Endothelial cell of umbilical vein (primary cell): ENCODE data around the gene GOLGA6L10. TPM values are rescaled to one million over a fixed set of nuclear protein-coding genes. Genes with fewer than 3 reads are reported as not detected.
"Not testable (repeated sequence)": the region's sequence is repeated elsewhere in the genome, so short reads cannot be mapped to it uniquely, and the experiment has no call there.

Experiments used
- BruUV-seq: library from RNA; stranded (reverse); fragments of 400-500 nt; replicated peaks from 2 replicates; lab custom pipeline; 2021; lab: Mats Ljungman, UMichigan
- CTCF ChIA-PET: fragments of 300-600, 350-600 bp; sonication (Branson Sonifier 250); formaldehyde crosslinking; loops from one replicate; lab custom pipeline; 2021; ENCODE audit warnings: antibody characterized with exemption, inconsistent platforms; lab: Charles Lee
- POLR2A ChIA-PET: fragments of 300-600, 350-600 bp; sonication (Branson Sonifier 250); formaldehyde crosslinking; loops from one replicate; lab custom pipeline; 2021; ENCODE audit warnings: antibody characterized with exemption, inconsistent platforms; lab: Charles Lee
- DNase-seq: peaks from one replicate; pipeline ENCODE4 v3.0.0-alpha.2; 2011; ENCODE audit warnings: low read depth, low spot score
- FAIRE-seq: peaks from 2 replicates; lab custom pipeline; 2011; peaks lifted over from hg19 to GRCh38; lab: Jason Lieb, UNC
- H2AFZ ChIP-seq: 2 replicates; pipeline ENCODE4 v1.6.0; 2012; ENCODE audit warnings: low read depth, low read length, control low read depth, inconsistent platforms
- H3K27ac ChIP-seq: 2 replicates; pipeline ENCODE4 v1.5.1; 2011; ENCODE audit warnings: low read depth, mild to moderate bottlenecking, control low read depth, low read length, moderate library complexity; ENCODE audit not compliant: insufficient read depth
- H3K27me3 ChIP-seq, 2 experiments: 2 replicates each; pipeline versions ENCODE4 v1.6.0 to v1.6.1; 2011; ENCODE audit warnings: low read length in 2 of 2, mixed read lengths in 1 of 2; ENCODE audit not compliant: control insufficient read depth in 2 of 2, insufficient read depth in 2 of 2
- H3K36me3 ChIP-seq, 2 experiments: 2 replicates in 1 of 2; 3 replicates in 1 of 2; pipeline ENCODE4 v1.5.1; 2011; ENCODE audit warnings: low read length in 2 of 2, mild to moderate bottlenecking in 1 of 2, moderate library complexity in 1 of 2; ENCODE audit not compliant: control insufficient read depth in 2 of 2, insufficient read depth in 2 of 2; ENCODE audit errors: extremely low read depth in 1 of 2
- H3K4me1 ChIP-seq: 3 replicates; pipeline ENCODE4 v1.5.1; 2011; ENCODE audit warnings: mild to moderate bottlenecking, low read length; ENCODE audit not compliant: control insufficient read depth, insufficient read depth; ENCODE audit errors: extremely low read depth
- H3K4me2 ChIP-seq: 2 replicates; pipeline ENCODE4 v1.6.1; 2011; ENCODE audit warnings: low read length, control low read depth, mixed read lengths; ENCODE audit not compliant: insufficient read depth
- H3K4me3 ChIP-seq, 3 experiments: fragments of 200-600 bp in 1 of 3; sonication (generic), shearing (Covaris generic) in 1 of 3; replicated peaks in 1 of 3; 2 replicates each; pipeline ENCODE4 v1.5.1; 2011 to 2016; ENCODE audit warnings: control low read depth in 3 of 3, low read length in 3 of 3, mild to moderate bottlenecking in 2 of 3, inconsistent platforms in 1 of 3, low read depth in 1 of 3, moderate library complexity in 1 of 3; ENCODE audit not compliant: insufficient read depth in 1 of 3
- H3K79me2 ChIP-seq: 2 replicates; pipeline ENCODE4 v1.6.0; 2012; ENCODE audit warnings: low read length, inconsistent platforms; ENCODE audit not compliant: control insufficient read depth, insufficient read depth
- H3K9ac ChIP-seq: replicated peaks from 2 replicates; pipeline ENCODE3; 2011; ENCODE audit warnings: low read length, control low read depth; ENCODE audit not compliant: insufficient read depth; ENCODE audit errors: extremely low read depth
- H3K9me1 ChIP-seq: replicated peaks from 3 replicates; pipeline ENCODE4 v1.6.0; 2011; ENCODE audit warnings: mild to moderate bottlenecking, low read length; ENCODE audit not compliant: control insufficient read depth, insufficient read depth; ENCODE audit errors: extremely low read depth
- H3K9me3 ChIP-seq: replicated peaks from 2 replicates; pipeline ENCODE4 v1.5.1; 2012; ENCODE audit warnings: low read length, inconsistent platforms; ENCODE audit not compliant: control insufficient read depth, insufficient read depth
- H4K20me1 ChIP-seq: replicated peaks from 2 replicates; pipeline ENCODE3; 2011; ENCODE audit warnings: mild to moderate bottlenecking, low read length; ENCODE audit not compliant: control insufficient read depth, insufficient read depth; ENCODE audit errors: extremely low read depth
- dilution Hi-C: fragments of 300-500 bp; cut with MboI; formaldehyde crosslinking; loops from one replicate; pipeline ENCODE4 v1.15.0; 2019; ENCODE audit warnings: low sequenced_read_pairs; ENCODE audit not compliant: extremely low pct_ligation_motif_present
- intact Hi-C: fragments of 100-400 bp; cut with micrococcal nuclease; formaldehyde crosslinking; loops from one replicate; pipeline ENCODE4 v1.10.0; 2022
- polyA plus RNA-seq, 4 experiments: library from polyadenylated mRNA; depleted of rRNA in 3 of 4; stranded (reverse) in 3 of 4; unstranded in 1 of 4; fragments of >200 nt; gene quantifications; 2 replicates each; pipeline versions ENCODE4 v1.2.1 to v1.2.3, GENCODE V29; 2011 to 2012; ENCODE audit warnings: missing spikeins in 1 of 4
- total RNA-seq: library from RNA; stranded (reverse); gene quantifications from 2 replicates; pipeline ENCODE4 v1.2.3, GENCODE V29; 2021

Gene GOLGA6L10
- total and polyA plus RNA-seq, 2 donors (not counting 3 experiments of a cell fraction or from before 2014, with no cell fraction given) = 1.2 to 3.9 TPM

GRCh38 chr15:82387209-82387608 lies 37.9 kb upstream of the GOLGA6L10 start:
- dilution Hi-C loops, BruUV-seq, H3K36me3 ChIP-seq, H3K4me2 ChIP-seq, DNase-seq, H3K9me1 ChIP-seq, POLR2A ChIA-PET, H3K9me3 ChIP-seq, intact Hi-C loops, H3K79me2 ChIP-seq, H3K27ac ChIP-seq, H3K4me3 ChIP-seq, H3K4me1 ChIP-seq, H3K9ac ChIP-seq, H4K20me1 ChIP-seq, H2AFZ ChIP-seq, H3K27me3 ChIP-seq, CTCF ChIA-PET, FAIRE-seq: not testable (repeated sequence)

GRCh38 chr15:82381330-82381955 lies 32.2 kb upstream of the GOLGA6L10 start:
- dilution Hi-C loops, POLR2A ChIA-PET, H3K9ac ChIP-seq, DNase-seq, H3K4me1 ChIP-seq, intact Hi-C loops, BruUV-seq, H3K4me3 ChIP-seq, H3K9me3 ChIP-seq, H4K20me1 ChIP-seq, H3K36me3 ChIP-seq, H3K27me3 ChIP-seq, H3K9me1 ChIP-seq, H3K79me2 ChIP-seq, H2AFZ ChIP-seq, FAIRE-seq, CTCF ChIA-PET, H3K27ac ChIP-seq, H3K4me2 ChIP-seq: not testable (repeated sequence)

GRCh38 chr15:82379552-82379951 lies 30.3 kb upstream of the GOLGA6L10 start:
- BruUV-seq, dilution Hi-C loops, H3K9me3 ChIP-seq, H3K9me1 ChIP-seq, intact Hi-C loops, H3K9ac ChIP-seq, H3K27me3 ChIP-seq, H3K4me3 ChIP-seq, DNase-seq, H3K4me2 ChIP-seq, H3K36me3 ChIP-seq, FAIRE-seq, H3K79me2 ChIP-seq, H4K20me1 ChIP-seq, H2AFZ ChIP-seq, CTCF ChIA-PET, POLR2A ChIA-PET, H3K4me1 ChIP-seq, H3K27ac ChIP-seq: not testable (repeated sequence)

- H3K27me3 ChIP-seq, H3K4me3 ChIP-seq, H3K27ac ChIP-seq, H2AFZ ChIP-seq, H4K20me1 ChIP-seq, FAIRE-seq, DNase-seq, H3K79me2 ChIP-seq, H3K9me1 ChIP-seq, dilution Hi-C loops, H3K36me3 ChIP-seq, H3K9me3 ChIP-seq, CTCF ChIA-PET, H3K9ac ChIP-seq, POLR2A ChIA-PET, BruUV-seq, H3K4me1 ChIP-seq, H3K4me2 ChIP-seq, intact Hi-C loops: not testable (repeated sequence)
Observed at GRCh38 chr15:82373661-82374060, 24.4 kb upstream of the GOLGA6L10 start.
